Measurements from ENCODE around the gene ILK.

GRCh38 chr11:6556139-6556949 lies 47.2 kb upstream of the ILK start:
- TF ChIP-seq CTCF (IDR thresholded peaks at IDR 0.05) (no peak), POLR2A (IDR thresholded peaks at IDR 0.05) (no peak), EP300 (IDR thresholded peaks at IDR 0.05) (no peak)
